MM.1S (cell line): Measurements from ENCODE around the gene WRAP73.

Source experiments
- DNase-seq: peaks from one replicate; pipeline ENCODE4 v3.0.0-alpha.2; 2015
- H2AFZ ChIP-seq: fragments of 300-600 bp; sonication (generic); 2 replicates; pipeline ENCODE4 v1.6.0; 2016; ENCODE audit warnings: antibody characterized with exemption, low read length
- H3F3A ChIP-seq: fragments of 300-600 bp; sonication (generic); 2 replicates; pipeline ENCODE4 v1.6.1; 2016; ENCODE audit warnings: mild to moderate bottlenecking, antibody characterized with exemption, low read length, moderate library complexity, mixed read lengths; ENCODE audit not compliant: insufficient read depth
- H3K27ac ChIP-seq: fragments of 300-600 bp; sonication (generic); 2 replicates; pipeline ENCODE4 v1.5.1; 2016; ENCODE audit warnings: mild to moderate bottlenecking, low read length
- H3K27me3 ChIP-seq: fragments of 300-600 bp; sonication (generic); replicated peaks from 2 replicates; pipeline ENCODE4 v1.6.0; 2016; ENCODE audit warnings: low read length; ENCODE audit not compliant: insufficient read depth
- H3K36me3 ChIP-seq: fragments of 300-600 bp; sonication (generic); replicated peaks from 2 replicates; pipeline ENCODE4 v1.6.1; 2016; ENCODE audit warnings: mild to moderate bottlenecking, low read length, mixed read lengths; ENCODE audit not compliant: insufficient read depth
- H3K4me1 ChIP-seq: fragments of 300-600 bp; sonication (generic); 2 replicates; pipeline ENCODE4 v1.6.1; 2016; ENCODE audit warnings: low read length, mixed read lengths
- H3K4me2 ChIP-seq: fragments of 300-600 bp; sonication (generic); 2 replicates; pipeline ENCODE4 v1.6.0; 2016; ENCODE audit warnings: low read depth, low read length
- H3K4me3 ChIP-seq: fragments of 300-600 bp; sonication (generic); 2 replicates; pipeline ENCODE4 v1.5.1; 2016; ENCODE audit warnings: low read length, mixed read lengths
- H3K79me2 ChIP-seq: fragments of 300-600 bp; sonication (generic); 2 replicates; pipeline ENCODE4 v1.6.1; 2016; ENCODE audit warnings: mixed run types, low read length, mixed read lengths
- H3K9ac ChIP-seq: fragments of 300-600 bp; sonication (generic); 2 replicates; pipeline ENCODE4 v1.6.1; 2016; ENCODE audit warnings: low read length, mixed read lengths
- H3K9me2 ChIP-seq: fragments of 300-600 bp; sonication (generic); replicated peaks from 2 replicates; pipeline ENCODE4 v1.6.1; 2016; ENCODE audit warnings: mild to moderate bottlenecking, low read length, mixed read lengths; ENCODE audit not compliant: insufficient read depth
- H3K9me3 ChIP-seq: fragments of 300-600 bp; sonication (generic); replicated peaks from 2 replicates; pipeline ENCODE4 v1.6.1; 2016; ENCODE audit warnings: mild to moderate bottlenecking, low read length, mixed read lengths; ENCODE audit not compliant: insufficient read depth
- H4K20me1 ChIP-seq: fragments of 300-600 bp; sonication (generic); 2 replicates; pipeline ENCODE4 v1.6.1; 2016; ENCODE audit warnings: mild to moderate bottlenecking, low read length, moderate library complexity, mixed read lengths; ENCODE audit not compliant: insufficient read depth
- EZH2 ChIP-seq: fragments of 300-600 bp; sonication (generic); optimal IDR thresholded peaks from 2 replicates; pipeline ENCODE3; 2017; ENCODE audit warnings: low read depth, mild to moderate bottlenecking, antibody characterized with exemption, low read length, mixed read lengths
- EZH2phosphoT487 ChIP-seq: fragments of 300-600 bp; sonication (generic); IDR thresholded peaks from 2 replicates; pipeline ENCODE4 v1.6.1; 2018; ENCODE audit warnings: antibody characterized with exemption, low read length
- TF ChIP-seq, protein P1 (sequence below): fragments of 300-600 bp; sonication (generic); IDR thresholded peaks from 2 replicates; pipeline ENCODE4 v1.5.1; 2016; ENCODE audit warnings: antibody characterized with exemption, low read length, mixed read lengths

WRAP73 gene

DNA sequence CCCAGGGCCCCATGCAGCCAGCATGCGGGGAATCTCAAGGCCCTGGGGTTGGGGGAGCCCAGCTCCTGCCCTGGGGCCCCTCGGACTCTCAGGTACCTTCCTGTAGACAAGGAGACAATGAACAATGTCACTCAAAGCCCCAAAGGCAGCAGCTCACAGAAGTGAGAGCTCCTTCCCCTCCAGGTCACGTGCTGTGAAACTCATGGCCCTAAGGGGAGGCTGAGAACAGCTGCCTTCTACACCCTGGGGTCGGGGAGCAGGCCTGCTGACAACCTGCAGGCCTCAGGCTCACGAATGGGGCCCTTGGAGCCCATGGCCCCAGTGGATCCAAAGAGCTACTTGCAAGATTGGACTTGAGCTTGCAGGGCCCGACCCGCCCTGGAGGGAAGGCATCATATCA, 41.7 kb downstream of the WRAP73 start:
- Histone ChIP-seq H4K20me1 (no peaks in the 10 kb centered on the region), H3K36me3 (no peaks in the 10 kb centered on the region), H3K4me3 (no peak overlapping the region), H3K4me2 (no peak overlapping the region), H3K79me2 (no peaks in the 10 kb centered on the region), H3K9me2 (no peaks in the 10 kb centered on the region), H3K9me3 (no peaks in the 10 kb centered on the region), H3F3A (no peaks in the 10 kb centered on the region), H3K9ac (no peak overlapping the region), H3K27me3 (peaks cover 96% of the 10 kb centered on the region), H2AFZ (no peak overlapping the region), H3K27ac (no peak overlapping the region), H3K4me1 (no peaks in the 10 kb centered on the region)
- TF ChIP-seq EZH2phosphoT487 (no peak), EZH2 (no peak)
- TF ChIP-seq, protein P1, sequence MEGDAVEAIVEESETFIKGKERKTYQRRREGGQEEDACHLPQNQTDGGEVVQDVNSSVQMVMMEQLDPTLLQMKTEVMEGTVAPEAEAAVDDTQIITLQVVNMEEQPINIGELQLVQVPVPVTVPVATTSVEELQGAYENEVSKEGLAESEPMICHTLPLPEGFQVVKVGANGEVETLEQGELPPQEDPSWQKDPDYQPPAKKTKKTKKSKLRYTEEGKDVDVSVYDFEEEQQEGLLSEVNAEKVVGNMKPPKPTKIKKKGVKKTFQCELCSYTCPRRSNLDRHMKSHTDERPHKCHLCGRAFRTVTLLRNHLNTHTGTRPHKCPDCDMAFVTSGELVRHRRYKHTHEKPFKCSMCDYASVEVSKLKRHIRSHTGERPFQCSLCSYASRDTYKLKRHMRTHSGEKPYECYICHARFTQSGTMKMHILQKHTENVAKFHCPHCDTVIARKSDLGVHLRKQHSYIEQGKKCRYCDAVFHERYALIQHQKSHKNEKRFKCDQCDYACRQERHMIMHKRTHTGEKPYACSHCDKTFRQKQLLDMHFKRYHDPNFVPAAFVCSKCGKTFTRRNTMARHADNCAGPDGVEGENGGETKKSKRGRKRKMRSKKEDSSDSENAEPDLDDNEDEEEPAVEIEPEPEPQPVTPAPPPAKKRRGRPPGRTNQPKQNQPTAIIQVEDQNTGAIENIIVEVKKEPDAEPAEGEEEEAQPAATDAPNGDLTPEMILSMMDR: no peak
- no peak for DNase-seq

- Histone ChIP-seq H3K4me3 (no peak overlapping the region), H3K9me2 (no peaks in the 10 kb centered on the region), H3K79me2 (no peaks in the 10 kb centered on the region), H3K9ac (no peak overlapping the region), H3K36me3 (no peaks in the 10 kb centered on the region), H2AFZ (no peak overlapping the region), H3K4me2 (no peak overlapping the region), H4K20me1 (no peaks in the 10 kb centered on the region), H3K9me3 (no peaks in the 10 kb centered on the region), H3F3A (no peaks in the 10 kb centered on the region), H3K4me1 (no peaks in the 10 kb centered on the region), H3K27ac (no peak overlapping the region), H3K27me3 (peaks cover 96% of the 10 kb centered on the region)
- TF ChIP-seq, protein P1: no peak
- DNase-seq: no peak
Observed at GRCh38 chr1:3607703-3608065, 42.2 kb downstream of the WRAP73 start.

GRCh38 chr1:3606779-3607702, 42.9 kb downstream of the WRAP73 start:
- Histone ChIP-seq H3K4me1 (no peaks in the 10 kb centered on the region), H3K4me3 (no peak overlapping the region), H3K36me3 (no peaks in the 10 kb centered on the region), H3K9me2 (no peaks in the 10 kb centered on the region), H2AFZ (no peak overlapping the region), H3K4me2 (no peak overlapping the region), H4K20me1 (no peaks in the 10 kb centered on the region), H3K27ac (no peak overlapping the region), H3K79me2 (no peaks in the 10 kb centered on the region), H3K9me3 (no peaks in the 10 kb centered on the region), H3K9ac (no peak overlapping the region), H3F3A (no peaks in the 10 kb centered on the region), H3K27me3 (peaks cover 96% of the 10 kb centered on the region)
- TF ChIP-seq, protein P1: no peak
- TF ChIP-seq EZH2phosphoT487: no peak
- no peak for TF ChIP-seq EZH2
- DNase-seq: no peak
